K562 (cell line): ENCODE measurements around the gene ZNF865. TPM values are rescaled to one million over a fixed set of nuclear protein-coding genes. Genes with fewer than 3 reads are reported as not detected.
A peak's percentile ranks its signal among the peaks of the same experiment; 100 is the strongest.

Source experiments
- ATF7 ChIP-seq: fragments of 450-650 bp; IDR thresholded peaks from 2 replicates; pipeline ENCODE4 v1.7.1; 2014; ENCODE audit warnings: mild to moderate bottlenecking, moderate library complexity
- CREM ChIP-seq: IDR thresholded peaks from 2 replicates; pipeline ENCODE4 v1.6.1; 2014; ENCODE audit warnings: antibody characterized with exemption, low read depth
- CSDE1 ChIP-seq, 2 experiments: fragments of 450-650 bp; IDR thresholded peaks; 2 replicates each; pipeline ENCODE4 v1.6.1; 2016; ENCODE audit warnings: mild to moderate bottlenecking in 1 of 2
- CTBP1 ChIP-seq: fragments of 450-650 bp; IDR thresholded peaks from 2 replicates; pipeline ENCODE4 v1.6.1; 2016; ENCODE audit warnings: borderline replicate concordance
- DNMT1 ChIP-seq: fragments of 450-650 bp; IDR thresholded peaks from 2 replicates; pipeline ENCODE4 v1.6.1; 2016; ENCODE audit warnings: antibody characterized with exemption, mild to moderate bottlenecking
- ESRRB ChIP-seq: fragments of 250-450 bp; sonication (Bioruptor Pico); IDR thresholded peaks from 2 replicates; pipeline ENCODE4 v1.5.0; 2020; ENCODE audit warnings: mild to moderate bottlenecking, moderate library complexity, borderline replicate concordance
- HDAC8 ChIP-seq: fragments of 450-650 bp; IDR thresholded peaks from 2 replicates; pipeline ENCODE4 v1.6.1; 2016; ENCODE audit warnings: mild to moderate bottlenecking, missing genetic modification characterization, moderate library complexity, missing compliant biosample characterization
- MCM2 ChIP-seq: fragments of 450-650 bp; IDR thresholded peaks from 2 replicates; pipeline ENCODE4 v1.6.1; 2017; ENCODE audit warnings: low read depth, mild to moderate bottlenecking
- NONO ChIP-seq, 2 experiments: fragments of 200-400 bp in 1 of 2; fragments of 450-650 bp in 1 of 2; formaldehyde crosslinking in 1 of 2; IDR thresholded peaks; 2 replicates each; pipeline ENCODE4 v1.6.1; 2017; ENCODE audit warnings: low read depth in 2 of 2, mild to moderate bottlenecking in 2 of 2, moderate library complexity in 2 of 2, low read length in 1 of 2
- POLR2AphosphoS2 ChIP-seq: IDR thresholded peaks from 2 replicates; pipeline ENCODE4 v1.6.1; 2012; ENCODE audit warnings: low read length, improper control_type of control experiment
- PURB ChIP-seq: sonication (generic); formaldehyde crosslinking; IDR thresholded peaks from 2 replicates; pipeline ENCODE4 v1.9.0; 2021; ENCODE audit warnings: low read depth, mild to moderate bottlenecking, missing genetic modification reagents
- SIX5 ChIP-seq, 2 experiments: IDR thresholded peaks; 2 replicates each; pipeline ENCODE4 v1.6.1; 2011; ENCODE audit warnings: low read length in 2 of 2, borderline replicate concordance in 1 of 2, low read depth in 1 of 2, mild to moderate bottlenecking in 1 of 2, moderate library complexity in 1 of 2; ENCODE audit not compliant: insufficient read depth in 1 of 2
- SMARCA4 ChIP-seq: fragments of 450-650 bp; IDR thresholded peaks from 2 replicates; pipeline ENCODE4 v1.6.1; 2016
- TGIF2 ChIP-seq: sonication (generic); formaldehyde crosslinking; IDR thresholded peaks from 2 replicates; pipeline ENCODE4 v1.8.1; 2022; ENCODE audit warnings: mild to moderate bottlenecking, missing genetic modification reagents, moderate library complexity
- TRIM24 ChIP-seq, 2 experiments: fragments of 450-650 bp; IDR thresholded peaks; 2 replicates each; pipeline ENCODE4 v1.6.1; 2016
- ZFP36 ChIP-seq: fragments of 150-350 bp; IDR thresholded peaks from 2 replicates; pipeline ENCODE4 v1.6.1; 2018; ENCODE audit warnings: low read length, low read depth; ENCODE audit not compliant: partially characterized antibody
- ZNF133 ChIP-seq: fragments of 250-450 bp; sonication (Bioruptor Pico); IDR thresholded peaks from 2 replicates; pipeline ENCODE4 v1.4.0; 2020; ENCODE audit warnings: mild to moderate bottlenecking
- ZNF184 ChIP-seq: sonication (generic); formaldehyde crosslinking; IDR thresholded peaks from 2 replicates; pipeline ENCODE4 v1.5.0; 2020; ENCODE audit warnings: missing genetic modification reagents
- polyA plus RNA-seq, 8 experiments: library from polyadenylated mRNA; depleted of rRNA in 4 of 8; stranded (reverse) in 5 of 8; unstranded in 3 of 8; fragments of >200 nt; fragmentation: Nextera tagmentation in 2 of 8; fragmentation: Illumina TruSeq in 1 of 8; extraction: Ambion mirVana in 2 of 8; extraction: Trizol in 1 of 8; gene quantifications; 2 replicates each; pipeline versions ENCODE4 v1.2.1 to v1.2.3, GENCODE V29; 2011 to 2014; ENCODE audit warnings: inconsistent platforms in 1 of 8, missing spikeins in 1 of 8
- total RNA-seq, 7 experiments: library from RNA; depleted of rRNA in 6 of 7; stranded (reverse); fragments of >200 nt in 6 of 7; fragmentation: Illumina TruSeq in 2 of 7; extraction: Trizol in 2 of 7; gene quantifications; 2 replicates each; pipeline versions ENCODE4 v1.2.1 to v1.2.3, GENCODE V29; 2011 to 2021; ENCODE audit warnings: low replicate concordance in 1 of 7
- TF ChIP-seq, protein P1 (sequence below): fragments of 250-450 bp; sonication (Bioruptor Pico); IDR thresholded peaks from 2 replicates; pipeline ENCODE4 v1.5.0; 2021; ENCODE audit warnings: mild to moderate bottlenecking, borderline replicate concordance
- TF ChIP-seq, protein P2 (sequence below): fragments of 450-650 bp; formaldehyde crosslinking; IDR thresholded peaks from 2 replicates; pipeline ENCODE4 v1.4.0; 2020; ENCODE audit warnings: mild to moderate bottlenecking, moderate library complexity
- TF ChIP-seq, protein P3 (sequence below): fragments of 250-450 bp; sonication (Bioruptor Pico); IDR thresholded peaks from 2 replicates; pipeline ENCODE4 v1.8.0; 2021; ENCODE audit warnings: moderate library complexity, mild to moderate bottlenecking, inconsistent platforms
- TF ChIP-seq, protein P4 (sequence below): IDR thresholded peaks from 2 replicates; pipeline ENCODE4 v1.6.1; 2011; ENCODE audit warnings: borderline replicate concordance, low read depth, mild to moderate bottlenecking, moderate library complexity, low read length; ENCODE audit not compliant: insufficient read depth, poor library complexity, severe bottlenecking

Gene ZNF865
- total and polyA plus RNA-seq, 9 of the 15 experiments (the other 6 are each of a cell fraction or from before 2014, with no cell fraction given) = 0.40 to 18.8 (median 1.6) TPM; not detected in 2

DNA sequence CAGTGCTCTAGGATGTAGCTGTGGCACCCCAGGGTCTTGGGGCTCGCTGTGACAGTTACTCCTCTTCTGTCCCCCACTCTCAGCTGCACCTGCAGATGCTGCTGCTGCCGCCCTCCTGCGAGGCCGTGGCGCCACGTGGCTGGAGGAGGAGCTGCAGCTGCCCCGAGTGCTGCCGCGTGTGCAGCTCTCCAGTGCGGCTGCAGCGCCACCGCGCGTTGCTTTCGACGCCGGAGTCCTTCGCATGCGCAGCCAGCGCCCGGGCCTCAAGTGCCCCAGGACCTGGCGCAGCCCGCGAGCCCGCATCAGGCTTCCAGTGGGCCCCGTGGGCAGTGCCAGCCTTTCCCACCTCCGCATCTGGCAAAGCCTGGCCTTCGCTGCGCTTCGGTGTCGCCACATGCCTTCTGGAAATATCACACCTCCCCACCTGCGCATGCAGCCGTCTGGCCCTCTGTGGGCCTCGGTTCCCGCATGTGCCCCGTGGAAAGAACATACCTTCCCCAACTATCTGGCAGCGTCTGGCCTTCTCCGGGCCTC is 34.7 kb downstream of the ZNF865 start (continued):
- TF ChIP-seq, protein P1, sequence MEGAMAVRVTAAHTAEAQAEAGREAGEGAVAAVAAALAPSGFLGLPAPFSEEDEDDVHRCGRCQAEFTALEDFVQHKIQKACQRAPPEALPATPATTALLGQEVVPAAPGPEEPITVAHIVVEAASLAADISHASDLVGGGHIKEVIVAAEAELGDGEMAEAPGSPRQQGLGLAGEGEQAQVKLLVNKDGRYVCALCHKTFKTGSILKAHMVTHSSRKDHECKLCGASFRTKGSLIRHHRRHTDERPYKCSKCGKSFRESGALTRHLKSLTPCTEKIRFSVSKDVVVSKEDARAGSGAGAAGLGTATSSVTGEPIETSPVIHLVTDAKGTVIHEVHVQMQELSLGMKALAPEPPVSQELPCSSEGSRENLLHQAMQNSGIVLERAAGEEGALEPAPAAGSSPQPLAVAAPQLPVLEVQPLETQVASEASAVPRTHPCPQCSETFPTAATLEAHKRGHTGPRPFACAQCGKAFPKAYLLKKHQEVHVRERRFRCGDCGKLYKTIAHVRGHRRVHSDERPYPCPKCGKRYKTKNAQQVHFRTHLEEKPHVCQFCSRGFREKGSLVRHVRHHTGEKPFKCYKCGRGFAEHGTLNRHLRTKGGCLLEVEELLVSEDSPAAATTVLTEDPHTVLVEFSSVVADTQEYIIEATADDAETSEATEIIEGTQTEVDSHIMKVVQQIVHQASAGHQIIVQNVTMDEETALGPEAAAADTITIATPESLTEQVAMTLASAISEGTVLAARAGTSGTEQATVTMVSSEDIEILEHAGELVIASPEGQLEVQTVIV = no peak
- no peak for TF ChIP-seq SIX5 (IDR thresholded peaks at IDR 0.05; ENCODE audit: borderline replicate concordance in 1 of 2, insufficient read depth in 1 of 2, low read depth in 1 of 2, low read length in 2 of 2)
- TF ChIP-seq MCM2 = no peak
- no peak for TF ChIP-seq CSDE1 (IDR thresholded peaks at IDR 0.05)
- no peak for TF ChIP-seq DNMT1
- no peak for TF ChIP-seq ZFP36
- TF ChIP-seq NONO (IDR thresholded peaks at IDR 0.05; ENCODE audit: low read depth in 2 of 2, low read length in 1 of 2) = 0 out of 4 replicates have a peak, but pooled peaks of 1 of the 2 experiments have one; percentile 42
- TF ChIP-seq PURB = 0 out of 2 replicates have a peak, but pooled peaks have one; percentile 91
- peak; percentile 91 for TF ChIP-seq TGIF2 (CRISPR knock-in tag)
- TF ChIP-seq, protein P2, sequence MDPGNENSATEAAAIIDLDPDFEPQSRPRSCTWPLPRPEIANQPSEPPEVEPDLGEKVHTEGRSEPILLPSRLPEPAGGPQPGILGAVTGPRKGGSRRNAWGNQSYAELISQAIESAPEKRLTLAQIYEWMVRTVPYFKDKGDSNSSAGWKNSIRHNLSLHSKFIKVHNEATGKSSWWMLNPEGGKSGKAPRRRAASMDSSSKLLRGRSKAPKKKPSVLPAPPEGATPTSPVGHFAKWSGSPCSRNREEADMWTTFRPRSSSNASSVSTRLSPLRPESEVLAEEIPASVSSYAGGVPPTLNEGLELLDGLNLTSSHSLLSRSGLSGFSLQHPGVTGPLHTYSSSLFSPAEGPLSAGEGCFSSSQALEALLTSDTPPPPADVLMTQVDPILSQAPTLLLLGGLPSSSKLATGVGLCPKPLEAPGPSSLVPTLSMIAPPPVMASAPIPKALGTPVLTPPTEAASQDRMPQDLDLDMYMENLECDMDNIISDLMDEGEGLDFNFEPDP = no peak
- TF ChIP-seq, protein P3, sequence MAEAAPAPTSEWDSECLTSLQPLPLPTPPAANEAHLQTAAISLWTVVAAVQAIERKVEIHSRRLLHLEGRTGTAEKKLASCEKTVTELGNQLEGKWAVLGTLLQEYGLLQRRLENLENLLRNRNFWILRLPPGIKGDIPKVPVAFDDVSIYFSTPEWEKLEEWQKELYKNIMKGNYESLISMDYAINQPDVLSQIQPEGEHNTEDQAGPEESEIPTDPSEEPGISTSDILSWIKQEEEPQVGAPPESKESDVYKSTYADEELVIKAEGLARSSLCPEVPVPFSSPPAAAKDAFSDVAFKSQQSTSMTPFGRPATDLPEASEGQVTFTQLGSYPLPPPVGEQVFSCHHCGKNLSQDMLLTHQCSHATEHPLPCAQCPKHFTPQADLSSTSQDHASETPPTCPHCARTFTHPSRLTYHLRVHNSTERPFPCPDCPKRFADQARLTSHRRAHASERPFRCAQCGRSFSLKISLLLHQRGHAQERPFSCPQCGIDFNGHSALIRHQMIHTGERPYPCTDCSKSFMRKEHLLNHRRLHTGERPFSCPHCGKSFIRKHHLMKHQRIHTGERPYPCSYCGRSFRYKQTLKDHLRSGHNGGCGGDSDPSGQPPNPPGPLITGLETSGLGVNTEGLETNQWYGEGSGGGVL (CRISPR knock-in tag) = no peak
- no peak for TF ChIP-seq SMARCA4
- TF ChIP-seq ZNF184 (CRISPR knock-in tag) = no peak
- TF ChIP-seq HDAC8 (tag) = no peak
- TF ChIP-seq, protein P4, sequence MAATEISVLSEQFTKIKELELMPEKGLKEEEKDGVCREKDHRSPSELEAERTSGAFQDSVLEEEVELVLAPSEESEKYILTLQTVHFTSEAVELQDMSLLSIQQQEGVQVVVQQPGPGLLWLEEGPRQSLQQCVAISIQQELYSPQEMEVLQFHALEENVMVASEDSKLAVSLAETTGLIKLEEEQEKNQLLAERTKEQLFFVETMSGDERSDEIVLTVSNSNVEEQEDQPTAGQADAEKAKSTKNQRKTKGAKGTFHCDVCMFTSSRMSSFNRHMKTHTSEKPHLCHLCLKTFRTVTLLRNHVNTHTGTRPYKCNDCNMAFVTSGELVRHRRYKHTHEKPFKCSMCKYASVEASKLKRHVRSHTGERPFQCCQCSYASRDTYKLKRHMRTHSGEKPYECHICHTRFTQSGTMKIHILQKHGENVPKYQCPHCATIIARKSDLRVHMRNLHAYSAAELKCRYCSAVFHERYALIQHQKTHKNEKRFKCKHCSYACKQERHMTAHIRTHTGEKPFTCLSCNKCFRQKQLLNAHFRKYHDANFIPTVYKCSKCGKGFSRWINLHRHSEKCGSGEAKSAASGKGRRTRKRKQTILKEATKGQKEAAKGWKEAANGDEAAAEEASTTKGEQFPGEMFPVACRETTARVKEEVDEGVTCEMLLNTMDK = peak; percentile 69
- TF ChIP-seq ATF7 = peak; percentile 25; the same call in 1 of the 2 replicates
- no peak for TF ChIP-seq ZNF133 (CRISPR knock-in tag)
- TF ChIP-seq TRIM24 (IDR thresholded peaks at IDR 0.05) = no peak
- TF ChIP-seq CTBP1 = peak; percentile 47; the same call in 1 of the 2 replicates
- TF ChIP-seq POLR2AphosphoS2 = no peak
- peak; percentile 55 for TF ChIP-seq CREM
- TF ChIP-seq ESRRB (CRISPR knock-in tag) = no peak
